GM12873 (cell line): ENCODE results near the gene JHY.

Experiments
- CTCF ChIP-seq: IDR thresholded peaks from 2 replicates; pipeline ENCODE4 v1.5.1; 2012; ENCODE audit warnings: low read depth, mild to moderate bottlenecking, moderate library complexity, low read length, control low read depth; ENCODE audit not compliant: insufficient read depth; ENCODE audit errors: missing control alignments

Gene JHY

GRCh38 chr11:122882189-122882856, at the start of gene JHY:
TSS of gene JHY (plus strand) at chr11:122882759. CDS start at chr11:122885850, 3,091 bp downstream.
- TF ChIP-seq CTCF: no peak

- no peak for TF ChIP-seq CTCF
Measured at GRCh38 chr11:122833846-122834464, 48.6 kb upstream of the JHY start.

DNA sequence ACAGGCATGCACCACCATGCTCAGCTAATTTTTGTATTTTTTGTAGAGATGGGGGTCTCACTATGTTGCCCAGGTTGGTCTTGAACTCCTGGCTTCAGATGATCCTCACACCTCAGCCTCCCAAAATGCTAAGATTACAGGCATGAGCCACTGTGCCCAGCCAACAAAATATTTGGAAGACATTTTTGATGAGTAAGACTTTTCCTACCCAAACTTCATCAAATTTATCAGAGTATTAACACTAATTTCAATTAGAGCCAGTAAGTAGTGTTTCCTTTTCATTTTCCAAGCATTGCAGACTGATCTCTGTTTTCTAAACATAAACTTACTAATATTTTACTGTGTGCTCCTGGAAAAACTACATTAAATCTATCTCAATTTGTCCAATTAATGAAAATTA, 45.6 kb upstream of the JHY start:
- TF ChIP-seq CTCF: no peak

GRCh38 chr11:122837528-122838346, 44.8 kb upstream of the JHY start:
- no peak for TF ChIP-seq CTCF

DNA sequence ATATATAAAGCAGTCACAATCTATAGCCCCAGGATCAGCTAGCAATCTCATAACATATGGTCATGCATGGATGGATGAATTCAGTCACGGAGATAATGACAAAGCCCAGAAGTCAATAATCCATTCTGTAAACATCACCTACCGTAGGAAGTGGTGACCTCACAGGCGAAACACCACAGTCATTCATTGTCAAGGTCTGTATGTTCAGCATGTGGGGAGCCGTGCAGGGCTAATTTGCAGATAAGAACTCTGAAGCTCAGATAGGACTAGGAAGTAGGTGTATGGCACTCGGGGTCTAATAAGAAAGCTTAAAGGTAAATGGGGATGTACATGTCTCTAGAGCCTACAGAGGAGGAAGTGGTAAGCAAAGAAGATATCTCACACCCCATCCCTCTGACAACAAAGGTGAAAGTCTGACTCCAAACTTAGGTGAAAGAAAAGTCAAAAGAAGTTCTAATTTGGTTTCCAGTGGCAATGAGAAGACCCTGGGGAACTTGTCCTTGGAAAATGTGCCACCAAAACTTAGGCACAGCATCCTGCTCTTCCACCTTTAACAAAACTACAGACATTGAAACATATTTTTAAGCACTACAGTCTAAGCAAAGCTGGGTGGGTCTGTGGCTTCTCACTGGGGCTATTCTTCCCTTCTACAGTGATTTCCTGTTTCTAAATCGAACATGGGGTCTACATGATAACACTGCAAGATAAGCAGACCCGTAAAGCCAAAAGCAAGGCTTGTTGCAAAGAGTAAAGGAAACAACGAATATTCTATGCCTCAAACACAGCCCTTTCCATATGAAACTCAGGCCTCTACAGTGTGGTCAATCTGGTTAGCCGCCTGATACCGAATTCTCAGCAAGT, 39.0 kb upstream of the JHY start:
- no peak for TF ChIP-seq CTCF

- no peak for TF ChIP-seq CTCF
Measured at GRCh38 chr11:122847466-122847865, 35.1 kb upstream of the JHY start.

DNA sequence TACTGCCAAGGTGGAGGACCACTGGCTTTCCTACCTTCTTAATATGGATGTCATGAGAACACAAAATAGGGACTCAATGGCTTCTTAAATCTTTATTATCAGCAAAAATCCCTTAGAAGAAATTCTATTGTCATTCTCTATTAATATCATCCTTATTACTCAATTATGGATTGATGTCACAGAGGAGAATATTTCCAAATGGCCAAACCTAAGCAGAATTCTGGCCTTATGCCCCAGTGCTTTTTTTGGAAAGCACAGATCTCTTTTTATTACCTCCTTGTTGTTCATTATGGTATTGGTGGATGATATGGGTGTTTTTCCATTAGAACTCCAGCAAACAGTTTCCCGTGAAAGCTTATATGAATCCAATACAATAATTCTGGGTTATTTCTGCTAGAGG, 34.4 kb upstream of the JHY start:
- no peak for TF ChIP-seq CTCF
